Stimulated activated CD8-positive, alpha-beta memory T cell treated with anti-CD3 and anti-CD28 coated beads, Interleukin-15, amount 100 ng/mL, for 4 hours (primary cell): ENCODE data around the gene PHF2.

ENCODE experiments used
- DNase-seq, 2 donors: peaks; one replicate each; pipeline ENCODE4 v3.0.0-alpha.2; 2020; ENCODE audit warnings: low read depth in 2 of 2

Gene PHF2

DNA sequence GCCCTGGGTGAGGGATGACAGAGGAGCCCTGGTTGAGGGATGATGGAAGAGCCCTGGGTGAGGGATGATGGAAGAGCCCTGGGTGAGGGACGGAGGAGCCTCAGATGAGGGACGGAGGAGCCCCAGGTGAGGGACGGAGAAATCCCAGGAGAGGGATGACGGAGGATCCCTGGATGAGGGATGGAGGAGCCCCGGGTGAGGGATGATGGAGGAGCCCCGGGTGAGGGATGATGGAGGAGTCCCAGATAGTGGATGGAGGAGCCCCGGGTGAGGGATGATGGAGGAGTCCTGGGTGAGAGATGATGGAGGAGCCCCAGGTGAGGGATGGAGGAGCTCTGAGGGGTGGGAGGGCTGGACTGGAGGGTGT lies 10.9 kb downstream of the PHF2 start:
- DNase-seq, result no peak

DNA sequence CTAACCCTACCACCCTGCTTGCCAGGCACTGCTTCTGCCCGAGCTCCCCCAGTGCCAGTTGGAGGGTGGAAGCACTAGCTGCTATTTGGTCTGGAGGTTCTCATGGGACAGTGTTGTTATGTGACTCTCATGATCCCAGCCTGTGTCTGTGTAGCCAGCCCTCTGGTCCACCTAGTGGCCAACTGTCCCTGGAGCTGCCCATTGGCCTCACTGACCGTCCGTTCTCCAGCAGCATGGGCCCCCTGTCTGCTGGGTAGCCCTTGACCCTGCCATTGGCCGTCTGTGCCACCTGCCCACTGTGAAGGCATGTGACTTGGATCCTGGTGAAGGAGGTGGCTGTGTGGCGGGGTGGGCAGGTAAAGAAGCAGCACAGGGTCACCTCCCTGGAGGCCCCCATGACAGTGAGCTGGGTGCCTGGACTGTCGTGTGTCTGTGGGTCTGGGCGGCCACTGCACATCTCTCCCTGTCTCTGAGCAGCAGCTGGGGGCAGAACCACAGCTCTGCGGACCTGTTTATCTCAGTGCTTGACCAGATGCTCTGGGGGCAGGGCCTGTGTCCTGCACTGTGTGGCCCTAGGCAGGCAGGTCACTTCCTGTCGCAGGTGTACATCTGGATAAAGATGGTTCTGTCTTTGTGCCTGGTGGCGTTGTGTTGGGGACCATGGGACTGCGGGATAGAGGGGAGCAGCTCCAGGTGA lies 11.4 kb downstream of the PHF2 start:
- no peak for DNase-seq

DNA sequence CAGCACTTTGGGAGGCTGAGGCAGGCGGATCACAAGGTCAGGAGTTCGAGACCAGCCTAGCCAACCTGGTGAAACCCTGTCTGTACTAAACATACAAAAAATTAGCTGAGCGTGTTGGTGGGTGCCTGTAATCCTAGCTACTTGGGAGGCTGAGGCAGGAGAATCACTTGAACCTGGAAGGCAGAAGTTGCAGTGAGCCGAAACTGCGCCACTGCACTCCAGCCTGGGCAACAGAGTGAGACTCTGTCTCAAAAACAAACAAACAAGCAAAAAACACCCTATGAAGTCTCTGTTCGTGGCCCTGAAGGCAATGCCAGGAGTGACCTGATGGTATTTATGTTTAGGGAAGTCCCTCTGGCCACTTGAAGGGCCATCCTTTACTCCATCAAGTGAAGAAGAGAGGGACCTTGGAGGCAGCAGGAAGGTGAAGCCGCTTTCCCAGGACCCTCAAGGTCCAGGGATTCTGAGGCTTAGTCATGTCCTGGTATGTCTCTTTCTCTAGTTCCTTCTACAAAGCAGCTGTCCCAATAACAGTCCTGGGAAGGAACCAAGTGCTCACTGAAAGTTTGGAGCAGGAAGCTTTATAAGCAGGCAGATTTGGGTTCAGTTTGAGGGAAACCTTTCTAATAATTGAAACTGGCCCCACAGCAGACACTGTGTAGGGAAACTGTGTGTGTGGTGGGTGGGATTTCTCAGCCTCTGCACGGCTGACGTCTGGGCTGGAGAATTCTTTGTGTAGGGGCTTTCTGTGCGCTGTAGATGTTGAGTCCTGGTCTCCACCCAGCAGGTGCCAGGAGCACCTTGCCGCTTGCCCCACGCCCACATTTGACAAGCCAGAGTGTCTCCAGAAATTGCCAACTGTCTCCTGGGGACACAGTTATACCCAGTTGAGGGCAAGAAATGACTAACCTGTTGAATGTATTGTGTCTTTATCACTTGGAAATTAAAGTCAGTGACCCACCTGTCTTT lies 12.5 kb downstream of the PHF2 start:
- DNase-seq, result no peak

DNA sequence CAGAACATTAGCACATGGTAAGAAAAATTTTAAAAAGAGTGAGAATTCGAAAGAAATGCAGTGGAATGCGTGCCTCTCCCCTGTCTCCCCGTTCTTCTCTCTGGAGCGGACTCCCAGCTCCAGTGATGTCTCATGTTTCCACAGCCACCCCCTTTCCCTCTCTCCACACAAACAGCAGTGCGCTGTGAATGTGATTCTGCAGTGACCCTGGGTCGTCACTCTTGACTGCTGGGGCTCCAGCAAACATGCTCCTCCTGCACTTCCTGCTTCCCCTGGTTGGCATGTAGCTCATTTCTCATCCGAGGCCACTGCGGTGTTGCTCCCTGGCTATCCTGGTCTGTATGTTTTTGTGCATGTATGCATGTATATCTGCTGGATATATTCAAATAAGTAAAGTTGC lies 13.3 kb downstream of the PHF2 start:
- no peak for DNase-seq

DNA sequence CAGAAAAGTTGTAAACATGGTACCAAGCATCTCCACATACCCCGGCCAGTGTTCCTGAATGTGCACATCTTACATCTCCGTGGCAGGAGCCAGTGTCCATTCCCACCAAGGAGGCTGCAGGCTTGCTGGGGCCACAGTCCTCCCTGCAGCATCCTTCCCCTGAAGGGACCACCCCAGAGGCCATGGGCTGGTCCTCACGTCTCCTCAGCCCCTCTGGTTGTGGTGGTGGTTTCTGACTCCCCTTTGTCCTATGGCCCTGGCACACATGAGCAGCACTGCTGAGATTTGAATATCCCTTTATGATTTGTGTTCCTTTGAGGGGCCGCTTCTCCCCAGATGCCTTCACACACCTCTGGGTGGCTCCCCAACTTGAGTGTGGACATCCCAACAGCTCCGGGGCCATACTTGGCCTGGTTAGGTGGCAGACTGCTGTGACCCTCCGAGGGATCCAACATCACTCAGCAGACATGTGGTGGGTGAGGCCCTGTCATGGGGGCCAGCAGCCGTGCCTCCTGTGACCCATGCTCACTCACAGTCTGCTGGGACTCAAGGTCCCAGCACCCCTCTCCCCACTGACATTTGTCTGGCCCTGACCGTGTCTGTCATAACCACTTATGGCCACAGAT lies 14.3 kb downstream of the PHF2 start:
- no peak for DNase-seq

DNA sequence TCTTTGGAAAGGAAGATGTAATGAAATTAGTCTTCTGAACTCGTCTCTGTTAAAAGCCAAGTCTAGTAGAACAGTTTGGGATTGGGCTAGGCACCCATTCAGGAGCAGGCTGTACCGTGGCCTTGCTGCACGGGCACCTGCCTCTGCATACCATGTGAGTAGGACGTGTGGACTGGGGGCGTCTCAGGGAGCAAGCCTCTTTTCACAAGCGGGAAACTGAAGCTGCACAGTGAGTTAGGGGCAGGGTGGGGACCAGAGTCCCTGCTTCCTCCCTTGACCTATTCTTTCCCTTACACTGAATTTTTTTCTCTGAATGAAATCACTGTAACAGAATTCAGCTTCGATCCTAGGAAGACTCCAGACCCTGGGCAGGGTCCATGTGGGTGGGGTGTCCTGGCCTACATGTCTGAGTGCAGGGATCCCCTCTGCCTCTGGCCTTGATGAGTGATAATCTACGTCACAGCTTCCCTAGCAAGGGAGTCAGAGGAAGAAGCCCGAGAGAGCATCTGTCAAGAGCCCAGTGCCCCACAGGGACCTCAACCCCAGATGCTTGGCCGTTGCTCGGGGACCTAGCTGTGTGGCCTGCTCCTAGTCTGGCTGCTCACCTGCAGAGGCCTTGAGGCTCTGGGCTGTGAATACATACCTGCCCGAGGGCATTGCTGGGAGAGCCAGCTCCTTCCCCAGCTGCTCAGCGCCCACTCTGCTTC lies 15.1 kb downstream of the PHF2 start:
- DNase-seq, result no peak

DNA sequence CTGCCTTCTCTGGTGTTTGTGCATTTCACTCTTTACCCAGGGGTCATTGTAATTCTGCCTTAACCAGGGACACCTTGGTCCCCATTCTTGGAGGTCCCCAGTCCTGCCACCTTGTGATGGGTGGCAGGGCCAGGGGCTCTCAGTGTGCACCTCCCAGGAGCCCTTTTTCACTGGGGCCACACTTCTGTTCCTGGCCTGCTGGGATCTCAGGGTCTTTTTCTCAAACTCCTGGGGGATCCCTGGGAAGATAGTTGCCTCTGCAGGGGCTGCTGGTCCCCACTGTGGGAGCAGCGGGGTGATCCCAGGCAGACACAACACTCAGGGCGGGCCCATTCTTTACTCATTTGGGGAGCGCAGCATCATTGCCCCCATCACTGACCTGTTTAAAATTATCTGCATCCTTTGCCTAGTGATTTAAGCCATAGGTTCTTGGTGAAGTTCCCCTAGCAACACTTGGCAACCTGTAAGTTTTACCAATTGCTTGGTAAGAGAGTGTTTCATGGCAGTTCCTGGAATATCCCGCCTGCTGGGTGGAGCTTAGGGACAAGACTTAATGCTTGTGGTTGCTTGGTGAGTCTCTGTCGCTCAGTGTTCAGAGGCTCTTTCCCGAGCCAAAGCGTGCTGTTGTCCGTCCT lies 15.7 kb downstream of the PHF2 start:
- DNase-seq, result no peak

DNA sequence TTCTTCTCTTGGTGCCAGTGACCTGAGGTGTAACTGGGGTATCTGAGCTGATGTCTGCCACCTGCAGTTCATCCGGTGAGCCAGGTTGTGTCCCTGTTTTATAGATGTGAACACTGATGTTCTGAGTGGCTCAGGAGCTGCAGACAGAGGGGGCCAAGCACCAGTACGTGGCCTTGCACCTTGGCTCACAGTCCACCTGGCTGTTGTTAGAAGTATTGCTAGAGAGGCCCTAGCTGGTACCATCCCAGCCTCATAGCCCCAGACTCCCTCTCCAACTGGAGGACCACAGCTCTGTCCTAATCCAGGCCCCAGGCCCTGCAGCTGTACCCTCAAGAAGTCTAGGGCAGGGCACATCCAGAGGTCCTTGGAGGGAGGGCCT lies 16.2 kb downstream of the PHF2 start:
- DNase-seq, result no peak

DNA sequence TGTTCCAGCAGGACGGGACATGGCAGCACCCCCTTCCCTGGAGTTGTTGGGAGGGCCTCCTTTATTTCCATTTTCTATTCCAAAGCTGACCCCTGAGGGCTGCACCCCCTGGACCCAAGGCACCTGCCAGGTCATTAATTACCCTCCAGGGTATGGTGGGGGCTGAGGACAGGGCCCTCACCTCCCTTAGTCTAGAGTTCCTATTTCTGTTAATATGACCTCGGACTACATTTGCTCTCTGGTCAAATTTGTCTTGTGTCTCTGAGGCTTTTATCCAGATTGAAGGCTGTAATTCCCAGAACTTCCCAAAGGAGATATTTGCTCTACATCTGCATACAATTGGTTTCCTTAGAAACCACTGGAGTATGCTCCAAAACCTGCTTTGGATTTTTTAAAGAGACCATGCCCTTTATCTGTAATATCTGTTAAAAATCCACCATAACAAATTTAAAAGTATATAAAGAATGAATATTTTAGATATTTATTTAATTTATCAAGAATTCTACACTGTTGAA lies 16.8 kb downstream of the PHF2 start:
- DNase-seq, result no peak

DNA sequence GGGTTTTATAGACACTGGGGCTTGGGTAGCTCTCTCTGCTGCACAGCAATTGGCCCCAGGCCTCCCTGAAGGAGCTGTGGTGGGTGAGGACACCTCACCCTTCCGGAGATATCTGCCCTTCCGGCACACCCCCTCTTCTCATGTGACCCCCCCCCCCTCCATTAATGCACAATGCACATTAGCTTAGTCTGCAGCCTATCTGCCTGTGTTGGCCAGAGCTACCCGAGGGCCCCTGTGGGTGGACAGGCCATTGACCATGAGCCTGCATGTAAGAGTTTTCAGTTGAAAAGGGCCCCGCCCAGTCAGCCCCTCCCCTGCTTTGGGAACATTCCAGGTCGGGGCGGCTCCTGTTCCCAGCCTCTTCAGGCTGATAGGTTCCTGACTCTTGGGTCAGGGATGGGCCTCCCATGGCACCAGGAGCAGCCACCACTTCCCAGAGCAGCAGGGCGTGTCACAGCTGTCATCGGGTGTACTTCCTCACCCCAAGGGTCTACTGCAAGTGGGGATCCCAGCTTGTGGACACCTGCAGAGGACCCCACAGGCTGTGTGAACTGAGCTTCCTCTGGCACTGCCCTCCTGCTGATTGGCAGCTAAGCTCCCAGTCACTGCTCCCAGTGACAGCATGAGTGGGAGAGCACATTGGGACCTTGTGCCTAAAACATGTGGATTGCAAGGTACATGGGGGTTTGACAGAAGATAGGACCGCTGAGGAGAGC lies 17.8 kb downstream of the PHF2 start:
- DNase-seq, result no peak

DNA sequence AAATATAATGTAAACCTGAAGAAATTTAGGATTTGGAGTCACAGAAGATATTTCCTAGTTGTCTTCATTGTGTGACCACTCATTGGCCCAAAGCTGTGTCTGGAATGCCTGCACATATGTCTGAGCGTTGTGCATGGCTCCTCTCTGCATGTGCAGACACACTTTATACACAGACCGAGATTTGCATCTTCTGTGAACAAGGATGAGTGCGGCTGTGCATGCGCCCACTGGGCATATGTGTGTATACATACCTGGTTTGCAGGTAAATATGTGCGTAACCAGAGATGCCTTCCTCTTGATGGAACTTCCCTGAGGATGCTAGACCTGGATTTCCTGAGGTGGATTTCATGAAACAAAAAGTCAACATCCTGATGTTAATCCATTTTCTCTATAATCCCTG lies 19.1 kb downstream of the PHF2 start:
- DNase-seq, result no peak

DNA sequence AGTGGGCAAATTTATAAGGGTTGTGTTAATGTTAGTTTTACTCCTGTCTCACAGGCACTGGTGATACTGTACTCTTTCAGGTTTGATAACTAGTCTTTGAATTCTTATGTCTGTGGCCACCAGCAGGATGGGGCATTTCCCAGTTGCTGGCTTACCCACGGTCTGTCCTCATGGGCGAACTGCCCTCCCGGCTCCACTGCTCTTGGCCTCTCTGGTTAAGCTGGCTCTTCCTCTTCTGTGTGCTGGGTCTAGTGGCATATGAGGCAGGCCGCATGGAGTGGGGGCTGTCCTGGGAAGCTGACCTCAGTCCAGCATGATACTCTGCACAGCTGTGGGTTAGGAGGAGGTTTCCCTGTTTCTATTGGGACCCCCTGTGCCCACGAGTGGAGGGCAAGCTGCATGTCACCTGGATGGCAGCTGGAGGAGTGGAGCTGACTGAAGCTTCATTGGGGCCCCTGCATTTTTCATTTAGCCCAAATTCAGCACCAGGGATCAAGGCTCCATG lies 19.5 kb downstream of the PHF2 start:
- DNase-seq, result no peak

DNA sequence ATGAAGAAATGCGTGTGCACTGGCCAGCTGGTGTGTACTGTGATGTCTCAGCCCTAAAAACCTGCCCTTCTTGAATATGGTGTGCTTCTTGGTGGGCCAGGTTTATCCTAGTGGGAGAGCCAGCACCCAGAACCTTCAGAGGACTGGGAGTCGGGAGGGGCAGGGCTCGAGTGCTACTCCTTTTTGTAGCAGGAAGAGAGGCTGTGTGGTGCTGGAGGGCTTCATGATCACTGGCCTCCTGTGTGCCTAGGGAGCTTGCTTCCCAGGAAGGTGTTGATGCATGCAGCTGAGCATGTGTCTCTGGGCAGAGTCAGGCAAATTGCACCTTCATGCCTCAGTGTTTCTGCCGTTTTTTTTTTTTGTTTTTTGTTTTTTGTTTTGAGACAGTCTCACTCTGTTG lies 20.0 kb downstream of the PHF2 start:
- no peak for DNase-seq

DNA sequence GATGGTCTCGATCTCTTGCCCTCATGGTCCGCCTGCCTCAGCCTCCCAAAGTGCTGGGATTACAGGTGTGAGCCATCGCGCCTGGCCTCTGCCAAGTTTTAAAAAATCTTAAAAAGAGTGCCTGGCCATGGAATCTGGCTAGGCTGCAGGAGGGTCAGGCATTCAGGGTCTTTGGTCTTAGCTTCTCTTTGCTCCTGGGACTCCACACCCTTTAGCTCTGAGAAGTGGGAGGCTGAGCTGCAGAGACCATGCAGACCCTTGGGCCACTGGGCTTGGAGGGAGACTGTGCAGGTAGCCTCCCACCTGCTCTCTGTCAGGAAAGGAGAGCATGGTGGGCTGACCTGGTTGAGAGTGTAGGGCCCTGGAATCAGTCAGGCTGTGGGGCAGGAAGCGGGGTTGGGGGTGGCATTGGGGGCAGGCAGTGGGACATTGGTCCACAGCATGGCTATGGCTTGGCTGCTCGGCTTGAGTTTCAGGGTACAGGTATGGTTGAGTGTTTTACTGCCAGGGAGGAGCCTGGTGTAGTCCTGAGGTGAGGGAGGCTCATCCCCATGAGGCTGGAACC lies 20.8 kb downstream of the PHF2 start:
- DNase-seq, result no peak

DNA sequence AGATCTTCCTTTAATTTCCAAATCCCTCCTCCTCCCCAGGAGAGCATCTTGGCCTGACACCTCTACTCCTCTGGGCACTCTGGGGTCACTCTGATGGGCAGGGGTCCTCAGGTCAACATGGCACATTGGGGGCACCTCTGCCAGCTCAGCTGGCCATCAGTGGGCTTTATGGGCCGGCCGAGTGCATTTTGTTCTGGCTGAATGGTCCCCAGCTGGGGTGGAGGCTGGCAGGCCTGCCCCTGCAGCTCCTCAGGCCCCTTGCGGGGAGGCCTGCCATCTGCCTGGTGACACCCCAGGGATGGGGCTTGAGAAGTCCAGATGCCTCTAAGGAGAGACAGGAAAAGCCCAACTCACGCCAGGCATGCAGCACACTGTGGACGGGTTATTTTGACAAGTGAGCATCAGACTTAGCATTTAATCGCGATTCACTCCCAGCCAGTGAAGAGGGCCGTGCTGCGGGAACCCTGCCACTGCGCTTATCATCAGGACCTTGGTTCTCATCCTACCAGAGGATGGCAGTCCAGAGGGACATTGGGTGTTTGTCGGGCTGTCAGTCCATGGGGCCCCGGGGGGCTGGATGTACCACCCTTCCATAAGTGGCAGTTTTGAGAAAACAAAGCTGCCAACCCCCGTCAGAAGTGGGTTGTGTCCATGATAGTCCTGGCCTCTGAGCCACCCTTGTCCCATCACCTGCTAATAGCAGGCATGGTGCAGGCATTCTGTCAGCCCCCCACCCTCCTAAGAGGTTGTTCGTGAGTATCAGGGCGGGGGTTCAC lies 21.7 kb downstream of the PHF2 start:
- DNase-seq, result no peak

DNA sequence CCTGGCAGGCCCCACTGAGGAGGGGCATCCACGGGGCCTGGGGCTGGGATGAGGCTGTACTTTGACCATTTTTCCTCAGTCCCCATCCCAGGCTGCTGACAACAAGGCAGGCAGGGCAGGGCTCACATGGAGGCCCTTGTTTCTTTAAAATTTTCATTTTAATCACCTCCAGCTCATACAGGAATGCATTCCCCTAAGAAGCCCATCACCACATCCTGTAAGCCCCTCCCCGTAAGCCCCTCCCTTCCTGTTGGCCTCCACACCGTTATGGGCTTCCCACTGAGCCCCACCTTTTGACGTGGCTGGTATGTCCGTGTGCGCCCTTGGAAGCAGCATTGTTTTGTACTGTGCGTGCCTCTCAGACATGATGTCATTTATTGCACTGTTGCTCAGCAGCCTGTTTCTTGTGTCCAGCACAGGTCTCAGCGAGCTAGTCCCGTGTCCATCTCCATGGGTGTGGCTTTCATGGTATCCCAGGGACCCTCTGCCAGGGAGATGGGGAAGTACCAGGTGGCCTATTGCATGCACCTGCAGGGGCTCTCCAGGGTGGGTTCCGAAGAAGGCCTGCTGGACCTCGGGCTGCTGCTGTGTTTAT lies 22.4 kb downstream of the PHF2 start:
- DNase-seq, result no peak

DNA sequence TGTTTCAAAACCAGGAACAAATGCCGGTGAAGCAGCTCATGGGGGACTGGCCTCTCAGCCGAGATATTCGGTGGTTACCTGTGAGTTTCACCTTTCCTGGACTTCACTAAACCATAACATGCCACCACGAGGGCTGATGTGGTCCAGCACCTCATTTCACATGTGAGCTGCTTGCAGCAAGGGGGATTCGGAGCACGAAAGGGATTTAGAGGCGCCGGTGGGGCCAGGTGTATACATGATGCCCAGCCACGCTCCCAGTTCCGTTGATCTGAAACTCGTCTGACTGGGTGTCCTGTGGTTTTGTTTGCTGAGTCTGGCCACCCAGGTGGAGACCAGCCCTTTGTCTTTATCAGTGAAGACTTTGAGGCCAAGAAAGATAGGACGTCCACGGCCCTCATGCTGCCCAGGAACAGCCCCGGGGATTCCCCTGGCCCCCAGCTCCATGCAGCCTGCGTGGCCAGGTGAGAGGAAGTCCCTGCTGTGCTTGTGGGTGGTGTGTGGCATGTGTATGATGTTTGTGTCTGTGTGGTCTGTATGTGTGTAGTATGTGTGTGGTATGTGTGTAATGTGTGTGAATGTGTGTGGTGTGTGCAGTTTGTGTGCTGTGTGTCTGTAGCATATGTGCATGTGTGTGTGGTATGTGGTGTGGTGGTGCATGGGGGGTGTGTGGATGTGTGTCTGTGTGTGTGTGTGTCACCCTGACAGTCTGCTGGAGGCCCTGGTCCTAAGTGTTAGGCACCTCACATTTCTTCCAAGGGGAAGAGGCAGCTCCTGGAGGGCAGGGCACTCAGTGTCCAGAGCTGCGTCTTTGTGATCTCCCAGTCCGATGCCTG lies 23.4 kb downstream of the PHF2 start:
- no peak for DNase-seq

DNA sequence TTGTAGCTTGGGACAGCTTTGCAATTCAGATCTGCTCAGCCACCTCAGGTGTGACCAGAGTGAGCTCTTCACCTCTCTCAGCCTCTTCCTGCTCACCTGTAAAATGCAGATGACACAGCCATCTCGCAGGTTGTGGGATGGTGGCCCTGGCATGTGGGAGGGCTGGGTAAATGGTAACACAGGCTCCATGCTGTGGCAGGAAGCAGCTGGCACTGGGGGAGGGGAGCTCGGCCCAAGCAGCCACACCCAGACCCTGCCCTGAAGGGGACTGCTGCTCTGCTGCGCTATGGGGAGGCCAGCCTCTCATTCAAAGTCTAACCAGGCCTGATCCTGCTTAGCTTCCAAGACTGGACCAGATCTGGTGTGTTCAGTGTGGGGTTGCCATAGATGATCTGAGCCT lies 24.1 kb downstream of the PHF2 start:
- DNase-seq, result no peak
